GM12801 (cell line): Measurements from ENCODE around the gene MYO18B.

Experiments
- TF ChIP-seq, protein P1 (sequence below): IDR thresholded peaks from one replicate; pipeline ENCODE4 v1.5.1; 2011; ENCODE audit warnings: control low read depth; ENCODE audit not compliant: insufficient read length; ENCODE audit errors: extremely low read depth

The MYO18B gene

GRCh38 chr22:25908212-25908611 lies 166.2 kb downstream of the MYO18B start:
- TF ChIP-seq, protein P1, sequence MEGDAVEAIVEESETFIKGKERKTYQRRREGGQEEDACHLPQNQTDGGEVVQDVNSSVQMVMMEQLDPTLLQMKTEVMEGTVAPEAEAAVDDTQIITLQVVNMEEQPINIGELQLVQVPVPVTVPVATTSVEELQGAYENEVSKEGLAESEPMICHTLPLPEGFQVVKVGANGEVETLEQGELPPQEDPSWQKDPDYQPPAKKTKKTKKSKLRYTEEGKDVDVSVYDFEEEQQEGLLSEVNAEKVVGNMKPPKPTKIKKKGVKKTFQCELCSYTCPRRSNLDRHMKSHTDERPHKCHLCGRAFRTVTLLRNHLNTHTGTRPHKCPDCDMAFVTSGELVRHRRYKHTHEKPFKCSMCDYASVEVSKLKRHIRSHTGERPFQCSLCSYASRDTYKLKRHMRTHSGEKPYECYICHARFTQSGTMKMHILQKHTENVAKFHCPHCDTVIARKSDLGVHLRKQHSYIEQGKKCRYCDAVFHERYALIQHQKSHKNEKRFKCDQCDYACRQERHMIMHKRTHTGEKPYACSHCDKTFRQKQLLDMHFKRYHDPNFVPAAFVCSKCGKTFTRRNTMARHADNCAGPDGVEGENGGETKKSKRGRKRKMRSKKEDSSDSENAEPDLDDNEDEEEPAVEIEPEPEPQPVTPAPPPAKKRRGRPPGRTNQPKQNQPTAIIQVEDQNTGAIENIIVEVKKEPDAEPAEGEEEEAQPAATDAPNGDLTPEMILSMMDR: no peak

- TF ChIP-seq, protein P1: no peak
Observed at GRCh38 chr22:25908755-25909154, 166.8 kb downstream of the MYO18B start.

DNA sequence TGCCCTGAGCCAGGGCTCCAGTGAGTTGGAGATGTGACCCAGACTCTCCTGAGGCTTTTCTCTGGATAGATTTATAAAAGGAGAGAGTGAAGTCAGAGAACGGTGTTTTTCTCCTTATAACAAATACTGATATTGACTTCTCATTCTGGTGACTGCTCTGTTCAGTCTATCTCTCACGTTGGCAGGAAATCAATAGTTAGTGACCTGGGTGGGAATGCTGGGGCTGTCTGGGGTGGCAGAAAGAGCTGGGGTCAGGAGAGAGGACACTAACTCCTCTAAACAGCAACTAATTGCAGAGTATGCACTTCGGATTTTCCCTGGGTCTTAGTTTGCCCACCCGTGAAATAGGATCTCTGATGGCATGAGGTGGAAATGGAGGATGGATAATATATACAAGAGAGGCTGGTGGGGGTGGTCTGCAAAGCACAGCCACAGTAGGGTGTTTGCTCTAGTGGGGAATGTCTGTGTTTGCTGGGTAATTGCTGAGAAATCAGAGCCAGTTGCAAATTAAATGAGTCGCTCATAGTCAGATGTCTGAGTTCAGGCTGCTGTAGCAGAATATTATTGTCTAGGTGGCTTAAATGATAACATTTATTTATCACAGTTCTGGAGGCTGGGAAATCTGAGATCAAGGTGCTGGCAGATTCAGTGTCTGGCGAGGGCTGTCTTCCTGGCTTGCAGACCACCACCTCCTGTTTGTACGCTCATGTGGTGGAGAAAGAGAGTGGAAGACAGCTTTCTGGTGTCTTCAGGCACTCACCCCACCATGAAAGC lies 167.8 kb downstream of the MYO18B start:
- TF ChIP-seq, protein P1: no peak

GRCh38 chr22:25911243-25911972 lies 169.4 kb downstream of the MYO18B start:
- TF ChIP-seq, protein P1: no peak

GRCh38 chr22:25919452-25919851 lies 177.5 kb downstream of the MYO18B start:
- TF ChIP-seq, protein P1: no peak

GRCh38 chr22:25922141-25922540 lies 180.2 kb downstream of the MYO18B start:
- TF ChIP-seq, protein P1: no peak

DNA sequence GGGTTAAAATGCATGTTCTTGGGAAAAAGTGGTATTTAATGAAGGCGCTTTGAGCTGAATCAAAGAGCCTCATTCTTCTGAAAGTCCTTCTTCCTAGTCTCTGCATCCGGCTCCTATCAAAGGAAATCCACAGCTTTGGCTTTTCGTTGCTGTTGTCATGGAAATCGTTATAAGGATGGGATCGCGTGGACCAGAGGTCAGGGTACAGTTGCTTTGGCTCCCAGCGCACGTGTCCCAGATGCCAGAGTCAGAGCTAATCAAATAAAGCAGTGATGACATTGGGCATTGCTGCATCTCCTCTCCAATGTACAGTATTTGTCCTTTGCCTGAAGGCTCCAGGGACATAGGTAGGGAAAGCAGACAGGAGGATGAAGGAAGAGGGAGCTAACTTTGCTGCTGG lies 181.9 kb downstream of the MYO18B start:
- TF ChIP-seq, protein P1: no peak
